GM23338 (cell line): ENCODE measurements around the gene PDIK1L. TPM values are rescaled to one million over a fixed set of nuclear protein-coding genes. Genes with fewer than 3 reads are reported as not detected.
"Not testable (repeated sequence)": the region's sequence is repeated elsewhere in the genome, so short reads cannot be mapped to it uniquely, and the experiment has no call there.

Source experiments
- ATAC-seq: fragments of 200-7000 bp; cut with Tn5 transposase; 3 replicates; pipeline ENCODE4 v1.9.1; 2020
- DNase-seq: peaks from one replicate; pipeline ENCODE4 v3.0.0-alpha.2; 2015; ENCODE audit warnings: low spot score
- H2AFZ ChIP-seq: fragments of 200-600 bp; sonication (generic); 2 replicates; pipeline ENCODE4 v1.8.0; 2016; ENCODE audit warnings: antibody characterized with exemption, mild to moderate bottlenecking, moderate library complexity
- H3F3A ChIP-seq: fragments of 200-600 bp; sonication (generic); replicated peaks from 2 replicates; pipeline ENCODE4 v1.8.0; 2017; ENCODE audit warnings: antibody characterized with exemption, mixed run types, low read depth
- H3K27ac ChIP-seq: fragments of 200-600 bp; sonication (generic); 2 replicates; pipeline ENCODE4 v1.6.1; 2016; ENCODE audit warnings: low read depth
- H3K27me3 ChIP-seq: fragments of 200-600 bp; sonication (generic); 2 replicates; pipeline ENCODE4 v1.8.0; 2016; ENCODE audit warnings: mild to moderate bottlenecking, mixed run types, moderate library complexity; ENCODE audit not compliant: insufficient read depth
- H3K36me3 ChIP-seq: fragments of 200-600 bp; sonication (generic); 2 replicates; pipeline ENCODE4 v1.8.0; 2016; ENCODE audit warnings: mild to moderate bottlenecking; ENCODE audit not compliant: insufficient read depth
- H3K4me1 ChIP-seq: fragments of 200-600 bp; sonication (generic); 2 replicates; pipeline ENCODE4 v1.8.0; 2016; ENCODE audit warnings: mild to moderate bottlenecking, moderate library complexity; ENCODE audit not compliant: insufficient read depth
- H3K4me2 ChIP-seq: fragments of 200-600 bp; sonication (generic); 2 replicates; pipeline ENCODE4 v1.7.1; 2017; ENCODE audit warnings: mixed run types
- H3K4me3 ChIP-seq: fragments of 200-600 bp; sonication (generic); 2 replicates; pipeline ENCODE4 v1.6.1; 2016; ENCODE audit warnings: mixed run types
- H3K79me2 ChIP-seq: fragments of 200-600 bp; sonication (generic); replicated peaks from 2 replicates; pipeline ENCODE4 v1.8.0; 2017; ENCODE audit warnings: mild to moderate bottlenecking; ENCODE audit not compliant: insufficient read depth
- H3K9me2 ChIP-seq: fragments of 200-600 bp; sonication (generic); 2 replicates; pipeline ENCODE4 v1.8.0; 2017; ENCODE audit not compliant: insufficient read depth
- H4K20me1 ChIP-seq: fragments of 200-600 bp; sonication (generic); replicated peaks from 2 replicates; pipeline ENCODE4 v1.8.0; 2017; ENCODE audit warnings: mild to moderate bottlenecking; ENCODE audit not compliant: insufficient read depth
- H3K27ac Mint-ChIP-seq: 2 replicates; pipeline ENCODE4 v1.8.0; 2020; ENCODE audit warnings: inconsistent platforms, mild to moderate bottlenecking, moderate library complexity, mixed read lengths
- H3K27me3 Mint-ChIP-seq: 3 replicates; pipeline ENCODE4 v1.8.0; 2022; ENCODE audit warnings: low read depth, mild to moderate bottlenecking, moderate library complexity, mixed read lengths, inconsistent platforms; ENCODE audit not compliant: insufficient read depth, poor library complexity
- H3K36me3 Mint-ChIP-seq: 3 replicates; pipeline ENCODE4 v1.8.0; 2021; ENCODE audit warnings: low read depth, mild to moderate bottlenecking, inconsistent platforms, moderate library complexity, mixed read lengths
- H3K4me1 Mint-ChIP-seq: 3 replicates; pipeline ENCODE4 v1.8.0; 2020; ENCODE audit warnings: mild to moderate bottlenecking, inconsistent platforms, mixed read lengths
- H3K4me3 Mint-ChIP-seq: 3 replicates; pipeline ENCODE4 v1.8.0; 2021; ENCODE audit warnings: moderate library complexity, mild to moderate bottlenecking, inconsistent platforms, mixed read lengths
- H3K9me3 Mint-ChIP-seq: 3 replicates; pipeline ENCODE4 v1.8.0; 2020; ENCODE audit warnings: moderate library complexity, mild to moderate bottlenecking, inconsistent platforms, mixed read lengths
- CREB1 ChIP-seq: fragments of 250-450 bp; sonication (Bioruptor Pico); IDR thresholded peaks from 2 replicates; pipeline ENCODE4 v1.5.0; 2020; ENCODE audit warnings: low read depth, mild to moderate bottlenecking, moderate library complexity
- CTCF ChIP-seq, 2 experiments: fragments of 200-600 bp in 1 of 2; sonication (generic) in 1 of 2; conservative IDR thresholded peaks; 2 replicates each; pipeline versions ENCODE4 v1.5.1 to v1.6.1; 2016 to 2017; ENCODE audit warnings: antibody characterized with exemption in 2 of 2, low read depth in 2 of 2, mild to moderate bottlenecking in 2 of 2, moderate library complexity in 1 of 2
- ETS1 ChIP-seq: IDR thresholded peaks from 2 replicates; pipeline ENCODE4 v1.6.1; 2016; ENCODE audit warnings: antibody characterized with exemption
- JUNB ChIP-seq: IDR thresholded peaks from one replicate; pipeline ENCODE4 v1.6.1; 2016; ENCODE audit warnings: antibody characterized with exemption; ENCODE audit not compliant: unreplicated experiment
- NANOG ChIP-seq: IDR thresholded peaks from 2 replicates; pipeline ENCODE4 v1.6.1; 2016; ENCODE audit warnings: antibody characterized with exemption, borderline replicate concordance
- POLR2AphosphoS5 ChIP-seq: IDR thresholded peaks from 2 replicates; pipeline ENCODE4 v1.6.1; 2016; ENCODE audit warnings: antibody characterized with exemption, low read depth
- STAT1 ChIP-seq: IDR thresholded peaks from one replicate; pipeline ENCODE4 v1.6.1; 2016; ENCODE audit warnings: antibody characterized with exemption; ENCODE audit not compliant: unreplicated experiment
- ZNF114 ChIP-seq: fragments of 250-450 bp; sonication (Bioruptor Pico); IDR thresholded peaks from 2 replicates; pipeline ENCODE4 v1.5.0; 2020; ENCODE audit warnings: mild to moderate bottlenecking, moderate library complexity
- ZNF462 ChIP-seq: fragments of 250-450 bp; sonication (Bioruptor Pico); IDR thresholded peaks from 2 replicates; pipeline ENCODE4 v1.5.0; 2020; ENCODE audit warnings: mild to moderate bottlenecking, moderate library complexity
- polyA plus RNA-seq: library from polyadenylated mRNA; unstranded; fragments of >200 nt; fragmentation: Nextera tagmentation; extraction: Ambion mirVana; gene quantifications from 2 replicates; pipeline ENCODE4 v1.2.1, GENCODE V29; 2016
- total RNA-seq: library from RNA; depleted of rRNA; stranded (reverse); fragments of >200 nt; shearing (Covaris generic); gene quantifications from 2 replicates; pipeline ENCODE4 v1.2.3, GENCODE V29; 2014

PDIK1L gene
- total and polyA plus RNA-seq, 2 experiments from 2014 or later = 1.6 to 3.0 TPM

DNA sequence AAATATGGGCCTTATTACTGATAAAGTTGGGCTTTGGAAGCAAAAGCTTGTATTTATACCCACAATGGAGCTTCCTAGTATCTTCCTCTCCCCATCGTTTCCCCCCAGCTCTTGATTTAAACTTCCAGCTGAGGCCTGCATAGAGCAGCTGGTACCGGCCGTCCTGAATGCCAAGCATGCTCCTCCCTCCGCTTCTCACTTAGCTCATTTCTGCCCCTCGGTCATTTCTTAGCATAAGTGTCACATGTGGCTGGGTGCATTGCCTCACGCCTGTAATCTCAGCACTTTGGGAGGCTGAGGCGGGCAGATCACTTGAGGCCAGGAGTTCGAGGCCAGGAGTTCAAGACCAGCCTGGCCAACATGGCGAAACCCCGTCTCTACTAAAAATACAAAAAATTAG is 11.4 kb upstream of the PDIK1L start:
- not testable (repeated sequence) for H3K27me3 ChIP-seq, H3K36me3 ChIP-seq, H3K27ac Mint-ChIP-seq, DNase-seq, H3K9me2 ChIP-seq, H3F3A ChIP-seq, H3K4me3 ChIP-seq, H3K4me3 Mint-ChIP-seq, H3K4me1 Mint-ChIP-seq, H3K79me2 ChIP-seq, H2AFZ ChIP-seq, H4K20me1 ChIP-seq, H3K27ac ChIP-seq, H3K9me3 Mint-ChIP-seq, H3K4me2 ChIP-seq, ATAC-seq, H3K36me3 Mint-ChIP-seq, H3K27me3 Mint-ChIP-seq, H3K4me1 ChIP-seq

- H3K27me3 ChIP-seq = no peaks in the 10 kb centered on the region; the same call in 1 of the 2 replicates
- Mint-ChIP-seq H3K27ac (no peak overlapping the region), H3K27me3 (peaks cover 5% of the 10 kb centered on the region), H3K4me3 (no peak overlapping the region), H3K4me1 (no peaks in the 10 kb centered on the region), H3K36me3 (no peaks in the 10 kb centered on the region), H3K9me3 (no peaks in the 10 kb centered on the region)
- no peak overlapping the region for H3K27ac ChIP-seq
- no peak overlapping the region for H2AFZ ChIP-seq
- H3K79me2 ChIP-seq = no peaks in the 10 kb centered on the region
- TF ChIP-seq POLR2AphosphoS5 = no peak
- TF ChIP-seq ZNF114 = no peak
- TF ChIP-seq JUNB = no peak
- no peak for TF ChIP-seq CREB1
- no peak for TF ChIP-seq CTCF (conservative IDR thresholded peaks at IDR 0.05; ENCODE audit: low read depth in 2 of 2)
- TF ChIP-seq NANOG = no peak
- no peak for TF ChIP-seq STAT1
- TF ChIP-seq ETS1 = no peak
- no peak for TF ChIP-seq ZNF462
- DNase-seq (no peak), ATAC-seq (no peak)
- H3F3A ChIP-seq = no peaks in the 10 kb centered on the region
- H3K4me3 ChIP-seq = no peak overlapping the region
- no peaks in the 10 kb centered on the region for H4K20me1 ChIP-seq
- no peaks in the 10 kb centered on the region for H3K36me3 ChIP-seq
- H3K4me1 ChIP-seq = no peaks in the 10 kb centered on the region
- no peaks in the 10 kb centered on the region for H3K9me2 ChIP-seq
- no peak overlapping the region for H3K4me2 ChIP-seq
Measured at GRCh38 chr1:26102119-26102518, 9.5 kb upstream of the PDIK1L start.
